Cardiac muscle cell (in vitro differentiated cells and primary cell): ENCODE measurements around the gene SCNN1B. TPM values are rescaled to one million over a fixed set of nuclear protein-coding genes. Genes with fewer than 3 reads are reported as not detected.

Experiments used
- DNase-seq, 2 donors: peaks; one replicate each; pipeline versions ENCODE4 v3.0.0 to v3.0.0-alpha.2; 2010 to 2017; ENCODE audit warnings: low read depth in 1 of 2, low spot score in 1 of 2
- H3K27ac ChIP-seq: fragments of 200-600 bp; sonication (generic); 2 replicates; pipeline ENCODE4 v1.5.1; 2016
- H3K27me3 ChIP-seq: fragments of 200-600 bp; sonication (generic); 2 replicates; pipeline ENCODE4 v1.6.0; 2016; ENCODE audit warnings: control low read depth
- H3K36me3 ChIP-seq: fragments of 200-600 bp; sonication (generic); 2 replicates; pipeline ENCODE4 v1.5.1; 2016; ENCODE audit warnings: control low read depth
- H3K4me1 ChIP-seq: fragments of 200-600 bp; sonication (generic); 2 replicates; pipeline ENCODE4 v1.8.1; 2017; ENCODE audit warnings: low read depth, mild to moderate bottlenecking, mixed run types
- H3K4me3 ChIP-seq: fragments of 200-600 bp; sonication (generic); 2 replicates; pipeline ENCODE4 v1.5.1; 2016; ENCODE audit warnings: mild to moderate bottlenecking
- H3K9me3 ChIP-seq: fragments of 200-600 bp; sonication (generic); 2 replicates; pipeline ENCODE4 v1.5.1; 2017; ENCODE audit warnings: low read depth, mild to moderate bottlenecking, control low read depth
- CTCF ChIP-seq: IDR thresholded peaks from 2 replicates; pipeline ENCODE4 v1.5.1; 2012; ENCODE audit warnings: low read depth, mild to moderate bottlenecking, low read length
- polyA plus RNA-seq: library from polyadenylated mRNA; unstranded; fragments of >200 nt; fragmentation: Nextera tagmentation; extraction: Ambion mirVana; gene quantifications from 2 replicates; pipeline ENCODE4 v1.2.1, GENCODE V29; 2016
- total RNA-seq: library from RNA; depleted of rRNA; stranded (reverse); fragments of >200 nt; gene quantifications from 2 replicates; pipeline ENCODE4 v1.2.3, GENCODE V29; 2016

Gene SCNN1B
- total and polyA plus RNA-seq, 2 experiments from 2014 or later, result not detected

GRCh38 chr16:23330583-23331249 lies 28.6 kb downstream of the SCNN1B start:
- Histone ChIP-seq H3K4me1 (no peaks in the 10 kb centered on the region), H3K27me3 (no peaks in the 10 kb centered on the region), H3K9me3 (no peaks in the 10 kb centered on the region), H3K4me3 (no peak overlapping the region), H3K27ac (no peak overlapping the region), H3K36me3 (no peaks in the 10 kb centered on the region)
- no peak for TF ChIP-seq CTCF
- DNase-seq, result no peak

GRCh38 chr16:23333034-23333579 lies 31.0 kb downstream of the SCNN1B start:
- DNase-seq, result no peak
- Histone ChIP-seq H3K9me3 (no peaks in the 10 kb centered on the region), H3K4me1 (no peaks in the 10 kb centered on the region), H3K27ac (no peak overlapping the region), H3K4me3 (no peak overlapping the region), H3K27me3 (no peaks in the 10 kb centered on the region), H3K36me3 (no peaks in the 10 kb centered on the region)
- TF ChIP-seq CTCF, result no peak

GRCh38 chr16:23333831-23334456 lies 31.8 kb downstream of the SCNN1B start:
- no peak for DNase-seq
- no peaks in the 10 kb centered on the region for H3K9me3 ChIP-seq

GRCh38 chr16:23334457-23334853 lies 32.4 kb downstream of the SCNN1B start:
- no peak overlapping the region for H3K27ac ChIP-seq
- no peaks in the 10 kb centered on the region for H3K4me1 ChIP-seq
- H3K9me3 ChIP-seq, result no peaks in the 10 kb centered on the region
- no peaks in the 10 kb centered on the region for H3K27me3 ChIP-seq
- no peak overlapping the region for H3K4me3 ChIP-seq
- no peak for TF ChIP-seq CTCF
- no peaks in the 10 kb centered on the region for H3K36me3 ChIP-seq
- DNase-seq, result no peak

More at GRCh38 chr16:23333831-23334456, 31.8 kb downstream of the SCNN1B start:
- no peaks in the 10 kb centered on the region for H3K27me3 ChIP-seq
- no peak overlapping the region for H3K27ac ChIP-seq
- H3K4me1 ChIP-seq, result no peaks in the 10 kb centered on the region
- no peaks in the 10 kb centered on the region for H3K36me3 ChIP-seq
- no peak overlapping the region for H3K4me3 ChIP-seq
- no peak for TF ChIP-seq CTCF

- H3K4me3 ChIP-seq, result no peak overlapping the region
- H3K4me1 ChIP-seq, result no peaks in the 10 kb centered on the region
- no peaks in the 10 kb centered on the region for H3K27me3 ChIP-seq
- no peaks in the 10 kb centered on the region for H3K36me3 ChIP-seq
- no peak overlapping the region for H3K27ac ChIP-seq
- H3K9me3 ChIP-seq, result no peaks in the 10 kb centered on the region
- no peak for DNase-seq
- TF ChIP-seq CTCF, result no peak
Observed at GRCh38 chr16:23334950-23335349, 32.8 kb downstream of the SCNN1B start.
